Progenitor cell of endocrine pancreas (in vitro differentiated cells): ENCODE data around the gene GPR171. TPM values are rescaled to one million over a fixed set of nuclear protein-coding genes. Genes with fewer than 3 reads are reported as not detected.

ENCODE experiments used
- DNase-seq: peaks from one replicate; pipeline ENCODE4 v3.0.0; 2021; ENCODE audit warnings: low spot score; ENCODE audit not compliant: unreplicated experiment
- H3K27ac Mint-ChIP-seq: 2 replicates; pipeline ENCODE4 v1.8.0; 2021; ENCODE audit warnings: mild to moderate bottlenecking, moderate library complexity, mixed read lengths
- H3K27me3 Mint-ChIP-seq: 2 replicates; pipeline ENCODE4 v1.8.0; 2021; ENCODE audit warnings: mixed read lengths
- H3K36me3 Mint-ChIP-seq: 2 replicates; pipeline ENCODE4 v1.8.0; 2022; ENCODE audit warnings: mixed read lengths; ENCODE audit not compliant: insufficient read depth
- H3K4me1 Mint-ChIP-seq: 2 replicates; pipeline ENCODE4 v1.8.0; 2021; ENCODE audit warnings: low read depth, mixed read lengths
- H3K4me3 Mint-ChIP-seq: 2 replicates; pipeline ENCODE4 v1.8.0; 2021; ENCODE audit warnings: low read depth, mild to moderate bottlenecking, moderate library complexity, mixed read lengths
- H3K9me3 Mint-ChIP-seq: 2 replicates; pipeline ENCODE4 v1.8.0; 2021; ENCODE audit warnings: low read depth, mixed read lengths
- CTCF ChIP-seq: fragments of 200-600 bp; sonication (generic); IDR thresholded peaks from one replicate; pipeline ENCODE4 v1.5.0; 2021; ENCODE audit warnings: antibody characterized with exemption, mild to moderate bottlenecking; ENCODE audit not compliant: unreplicated experiment
- total RNA-seq: library from RNA; stranded (reverse); gene quantifications from 2 replicates; pipeline ENCODE4 v1.2.1, GENCODE V29; 2021

The GPR171 gene
- total RNA-seq, 1 donor from 2014 or later, result not detected

GRCh38 chr3:151226825-151227224 lies 23.8 kb upstream of the GPR171 start:
- TF ChIP-seq CTCF, result no peak
- Mint-ChIP-seq H3K27me3 (no peaks in the 10 kb centered on the region), H3K27ac (no peak overlapping the region)

DNA sequence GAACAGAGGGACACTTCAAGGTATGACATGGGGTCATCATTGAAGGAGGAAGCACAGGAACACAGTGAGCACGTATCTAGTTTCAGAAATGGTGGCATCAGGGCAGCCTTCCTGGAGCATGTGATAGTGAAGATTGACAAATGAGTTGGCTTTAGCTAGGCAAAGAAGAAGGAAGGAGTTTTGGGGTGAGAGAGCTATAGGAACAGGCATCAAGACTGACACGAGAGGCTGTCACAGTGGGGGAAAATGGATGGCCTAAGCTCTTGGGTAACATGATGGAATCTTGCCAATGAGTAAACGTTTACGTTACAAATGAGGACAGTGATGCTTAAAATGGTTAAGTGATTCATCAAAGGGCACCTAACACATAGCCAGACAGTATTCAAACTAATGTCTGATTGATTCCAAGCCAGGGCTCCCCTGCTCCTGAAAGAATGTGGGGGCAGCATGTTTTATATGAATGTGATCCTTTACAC lies 23.1 kb upstream of the GPR171 start:
- Mint-ChIP-seq H3K36me3 (peaks cover 11% of the 10 kb centered on the region), H3K4me3 (no peak overlapping the region), H3K4me1 (peaks cover 6% of the 10 kb centered on the region), H3K27ac (no peak overlapping the region), H3K9me3 (peaks cover 11% of the 10 kb centered on the region), H3K27me3 (no peaks in the 10 kb centered on the region)
- TF ChIP-seq CTCF, result no peak
- no peak for DNase-seq

More at GRCh38 chr3:151226825-151227224, 23.8 kb upstream of the GPR171 start:
- peaks cover 7% of the 10 kb centered on the region for H3K36me3 Mint-ChIP-seq
- peaks cover 6% of the 10 kb centered on the region for H3K4me1 Mint-ChIP-seq
- H3K9me3 Mint-ChIP-seq, result peaks cover 8% of the 10 kb centered on the region
- DNase-seq, result no peak
- H3K4me3 Mint-ChIP-seq, result no peak overlapping the region

DNA sequence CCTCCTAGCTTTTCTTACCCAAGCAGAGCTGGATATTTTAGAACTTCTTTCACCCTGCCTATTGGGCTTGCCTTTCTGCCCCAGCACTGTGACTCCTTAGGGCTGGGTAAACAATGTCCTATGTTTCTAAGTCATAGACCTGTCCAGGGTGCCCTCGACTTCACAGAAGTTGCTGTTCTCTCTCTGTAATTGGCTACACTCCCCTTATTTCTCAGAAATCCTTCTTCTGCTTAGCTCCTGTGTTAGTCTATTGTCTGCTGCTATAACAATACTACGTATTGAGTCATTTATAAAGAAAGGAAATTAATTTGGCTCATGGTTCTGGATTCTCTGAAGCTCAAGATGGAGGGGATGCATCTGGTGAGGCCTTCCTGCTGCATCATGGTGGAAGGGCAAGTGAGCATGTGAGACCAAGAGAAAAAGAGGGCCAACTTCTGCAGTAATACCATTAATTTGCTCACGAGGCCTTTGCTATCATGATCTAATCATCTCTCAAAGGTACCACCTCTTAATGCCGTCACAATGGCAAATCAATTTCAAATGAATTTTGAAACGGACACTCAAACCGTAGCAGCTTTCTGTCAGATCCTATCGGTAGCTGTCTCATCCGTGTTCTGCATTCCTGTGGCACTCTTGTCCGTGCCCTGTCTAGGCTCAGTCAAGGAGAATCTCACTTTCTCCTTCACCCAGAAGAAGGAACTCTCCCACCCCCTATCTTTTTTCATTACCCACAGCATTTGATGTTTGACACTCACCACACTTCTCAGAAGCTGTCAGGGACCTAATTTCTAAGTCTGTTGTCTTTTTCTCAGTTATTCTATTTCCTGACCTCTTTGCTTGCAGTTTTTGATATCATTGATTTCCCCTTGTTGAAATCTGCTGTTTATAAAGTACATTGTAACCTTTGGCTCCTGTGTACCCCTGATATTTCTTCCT lies 22.3 kb upstream of the GPR171 start:
- DNase-seq, result no peak
- no peak for TF ChIP-seq CTCF
- H3K4me3 Mint-ChIP-seq, result no peak overlapping the region
- peaks cover 18% of the 10 kb centered on the region for H3K36me3 Mint-ChIP-seq
- H3K9me3 Mint-ChIP-seq, result peaks cover 17% of the 10 kb centered on the region
- no peaks in the 10 kb centered on the region for H3K27me3 Mint-ChIP-seq
- no peak overlapping the region for H3K27ac Mint-ChIP-seq
- H3K4me1 Mint-ChIP-seq, result peaks cover 6% of the 10 kb centered on the region

DNA sequence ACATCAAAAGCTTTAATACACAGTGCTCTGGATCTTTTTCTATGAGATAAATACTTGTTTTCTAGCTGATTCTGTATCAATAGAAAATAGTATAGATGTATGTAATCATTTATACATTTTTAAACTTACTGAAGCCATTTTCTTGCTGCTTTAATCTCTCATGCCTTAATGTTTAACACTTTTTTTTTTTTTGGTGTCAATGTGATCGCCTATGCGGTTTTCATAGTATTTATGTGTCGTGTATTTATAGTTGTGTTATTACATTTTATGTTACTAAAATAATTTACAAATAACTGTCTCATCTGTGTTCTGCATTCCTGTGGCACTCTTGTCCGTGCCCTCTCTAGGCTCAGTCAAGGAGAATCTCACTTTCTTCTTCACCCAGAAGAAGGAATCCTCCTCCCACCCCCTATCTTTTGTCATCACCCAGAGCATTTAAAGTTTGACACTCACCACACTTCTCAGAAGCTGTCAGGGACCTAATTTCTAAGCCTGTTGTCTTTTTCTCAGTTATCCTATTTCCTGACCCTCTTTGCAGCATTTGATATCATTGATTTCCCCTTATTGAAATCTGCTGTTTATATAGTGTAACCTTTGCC lies 21.4 kb upstream of the GPR171 start:
- Mint-ChIP-seq H3K4me1 (peaks cover 6% of the 10 kb centered on the region), H3K27ac (no peak overlapping the region), H3K9me3 (peaks cover 17% of the 10 kb centered on the region), H3K36me3 (peaks cover 18% of the 10 kb centered on the region), H3K4me3 (no peak overlapping the region), H3K27me3 (no peaks in the 10 kb centered on the region)
- TF ChIP-seq CTCF, result no peak
- no peak for DNase-seq

- no peak for DNase-seq
- no peaks in the 10 kb centered on the region for H3K27me3 Mint-ChIP-seq
- peaks cover 17% of the 10 kb centered on the region for H3K9me3 Mint-ChIP-seq
- no peak for TF ChIP-seq CTCF
- no peak overlapping the region for H3K4me3 Mint-ChIP-seq
- no peak overlapping the region for H3K27ac Mint-ChIP-seq
- peaks cover 18% of the 10 kb centered on the region for H3K36me3 Mint-ChIP-seq
- peaks cover 3% of the 10 kb centered on the region for H3K4me1 Mint-ChIP-seq
These were observed 16.0 kb upstream of the GPR171 start for GRCh38 chr3:151219056-151219455.
